ENCODE results near the gene PARP14.

GRCh38 chr3:122668930-122669730 lies 11.5 kb upstream of the PARP14 start:
- no peak for TF ChIP-seq CTCF (IDR thresholded peaks at IDR 0.05; ENCODE audit: borderline replicate concordance, extremely low read depth, low read length, poor library complexity, severe bottlenecking)
- TF ChIP-seq EZH2 (IDR thresholded peaks at IDR 0.05; ENCODE audit: borderline replicate concordance, low read depth, low read length, severe bottlenecking), result no peak

Data from DND-41 (cell line).